GM12874 (cell line): ENCODE results near the gene CEP126.

Source experiments
- CTCF ChIP-seq: IDR thresholded peaks from 2 replicates; pipeline ENCODE4 v1.5.1; 2011; ENCODE audit warnings: low read depth, mild to moderate bottlenecking, control low read depth, low read length, moderate library complexity; ENCODE audit not compliant: insufficient read depth

The CEP126 gene

GRCh38 chr11:101974255-101974654 is 59.4 kb downstream of the CEP126 start:
- no peak for TF ChIP-seq CTCF

GRCh38 chr11:101974771-101975170 is 60.0 kb downstream of the CEP126 start:
- TF ChIP-seq CTCF = no peak

GRCh38 chr11:101975734-101976133 is 60.9 kb downstream of the CEP126 start:
- no peak for TF ChIP-seq CTCF

GRCh38 chr11:101987370-101987769 is 72.6 kb downstream of the CEP126 start:
- TF ChIP-seq CTCF = no peak

- TF ChIP-seq CTCF = no peak
These were observed 78.4 kb downstream of the CEP126 start for GRCh38 chr11:101993172-101993571.

- TF ChIP-seq CTCF = no peak
These were observed 81.3 kb downstream of the CEP126 start for GRCh38 chr11:101996111-101996510.

- no peak for TF ChIP-seq CTCF
These were observed 87.0 kb downstream of the CEP126 start for GRCh38 chr11:102001657-102002338.
